Ishikawa (cell line): ENCODE measurements around the gene RCOR1.

Experiments used
- CEBPB ChIP-seq: IDR thresholded peaks from 2 replicates; pipeline ENCODE4 v1.6.1; 2012
- CREB1 ChIP-seq: IDR thresholded peaks from 2 replicates; pipeline ENCODE4 v1.6.1; 2012; ENCODE audit warnings: low read depth
- EGR1 ChIP-seq: IDR thresholded peaks from 2 replicates; pipeline ENCODE4 v1.6.1; 2012
- EP300 ChIP-seq: IDR thresholded peaks from 2 replicates; pipeline ENCODE4 v1.6.1; 2012; ENCODE audit warnings: borderline replicate concordance
- FOXM1 ChIP-seq: IDR thresholded peaks from 2 replicates; pipeline ENCODE4 v1.6.1; 2012; ENCODE audit warnings: low read depth, borderline replicate concordance
- MAX ChIP-seq: IDR thresholded peaks from 2 replicates; pipeline ENCODE4 v1.6.1; 2012
- NFIC ChIP-seq: IDR thresholded peaks from 2 replicates; pipeline ENCODE4 v1.6.1; 2012
- RAD21 ChIP-seq: IDR thresholded peaks from 2 replicates; pipeline ENCODE4 v1.6.1; 2012; ENCODE audit warnings: low read depth
- TAF1 ChIP-seq: IDR thresholded peaks from 2 replicates; pipeline ENCODE4 v1.6.1; 2012; ENCODE audit warnings: low read depth, mild to moderate bottlenecking
- TCF12 ChIP-seq: IDR thresholded peaks from 2 replicates; pipeline ENCODE4 v1.6.1; 2012; ENCODE audit warnings: low read depth
- TEAD4 ChIP-seq: IDR thresholded peaks from 2 replicates; pipeline ENCODE4 v1.6.1; 2012
- USF1 ChIP-seq: IDR thresholded peaks from 2 replicates; pipeline ENCODE4 v1.6.1; 2012
- YY1 ChIP-seq: IDR thresholded peaks from 2 replicates; pipeline ENCODE4 v1.6.1; 2012; ENCODE audit warnings: low read depth
- ZBTB7A ChIP-seq: IDR thresholded peaks from 2 replicates; pipeline ENCODE4 v1.6.1; 2012; ENCODE audit warnings: low read depth
- TF ChIP-seq, protein P1 (sequence below): IDR thresholded peaks from 2 replicates; pipeline ENCODE4 v1.6.1; 2012; ENCODE audit warnings: low read depth, mild to moderate bottlenecking

Gene RCOR1

DNA sequence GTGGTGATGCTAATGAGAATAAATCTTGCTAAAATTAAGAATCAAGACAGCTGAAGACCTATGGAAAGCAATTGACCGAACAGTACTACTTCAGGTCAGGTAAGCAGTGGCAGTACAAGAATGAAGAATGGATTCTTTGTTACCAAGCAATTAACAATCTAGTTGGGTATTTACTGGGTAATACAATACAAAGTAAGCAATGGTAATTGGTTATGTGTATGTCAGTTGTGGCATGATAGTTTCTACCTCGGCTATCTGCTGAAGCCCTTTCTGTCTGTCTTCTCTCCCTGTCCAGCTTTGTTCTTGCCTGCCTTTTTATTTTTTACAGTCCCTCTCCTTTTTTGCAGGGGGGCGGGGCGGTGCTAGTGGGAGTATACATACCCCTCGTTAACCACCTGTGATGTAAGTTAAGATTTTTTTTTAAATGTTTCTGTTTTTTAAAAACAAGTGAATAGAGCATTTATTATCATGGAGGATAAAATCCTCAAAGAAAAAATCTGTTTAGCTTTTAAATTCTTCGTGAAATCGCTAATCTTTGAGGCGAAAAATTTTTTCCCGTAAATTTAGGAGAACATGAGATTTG lies 75.9 kb downstream of the RCOR1 start:
- TF ChIP-seq EGR1 (no peak), CREB1 (no peak), RAD21 (no peak), USF1 (no peak), YY1 (no peak), TCF12 (no peak), MAX (no peak)
- TF ChIP-seq, protein P1, sequence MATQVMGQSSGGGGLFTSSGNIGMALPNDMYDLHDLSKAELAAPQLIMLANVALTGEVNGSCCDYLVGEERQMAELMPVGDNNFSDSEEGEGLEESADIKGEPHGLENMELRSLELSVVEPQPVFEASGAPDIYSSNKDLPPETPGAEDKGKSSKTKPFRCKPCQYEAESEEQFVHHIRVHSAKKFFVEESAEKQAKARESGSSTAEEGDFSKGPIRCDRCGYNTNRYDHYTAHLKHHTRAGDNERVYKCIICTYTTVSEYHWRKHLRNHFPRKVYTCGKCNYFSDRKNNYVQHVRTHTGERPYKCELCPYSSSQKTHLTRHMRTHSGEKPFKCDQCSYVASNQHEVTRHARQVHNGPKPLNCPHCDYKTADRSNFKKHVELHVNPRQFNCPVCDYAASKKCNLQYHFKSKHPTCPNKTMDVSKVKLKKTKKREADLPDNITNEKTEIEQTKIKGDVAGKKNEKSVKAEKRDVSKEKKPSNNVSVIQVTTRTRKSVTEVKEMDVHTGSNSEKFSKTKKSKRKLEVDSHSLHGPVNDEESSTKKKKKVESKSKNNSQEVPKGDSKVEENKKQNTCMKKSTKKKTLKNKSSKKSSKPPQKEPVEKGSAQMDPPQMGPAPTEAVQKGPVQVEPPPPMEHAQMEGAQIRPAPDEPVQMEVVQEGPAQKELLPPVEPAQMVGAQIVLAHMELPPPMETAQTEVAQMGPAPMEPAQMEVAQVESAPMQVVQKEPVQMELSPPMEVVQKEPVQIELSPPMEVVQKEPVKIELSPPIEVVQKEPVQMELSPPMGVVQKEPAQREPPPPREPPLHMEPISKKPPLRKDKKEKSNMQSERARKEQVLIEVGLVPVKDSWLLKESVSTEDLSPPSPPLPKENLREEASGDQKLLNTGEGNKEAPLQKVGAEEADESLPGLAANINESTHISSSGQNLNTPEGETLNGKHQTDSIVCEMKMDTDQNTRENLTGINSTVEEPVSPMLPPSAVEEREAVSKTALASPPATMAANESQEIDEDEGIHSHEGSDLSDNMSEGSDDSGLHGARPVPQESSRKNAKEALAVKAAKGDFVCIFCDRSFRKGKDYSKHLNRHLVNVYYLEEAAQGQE: no peak

DNA sequence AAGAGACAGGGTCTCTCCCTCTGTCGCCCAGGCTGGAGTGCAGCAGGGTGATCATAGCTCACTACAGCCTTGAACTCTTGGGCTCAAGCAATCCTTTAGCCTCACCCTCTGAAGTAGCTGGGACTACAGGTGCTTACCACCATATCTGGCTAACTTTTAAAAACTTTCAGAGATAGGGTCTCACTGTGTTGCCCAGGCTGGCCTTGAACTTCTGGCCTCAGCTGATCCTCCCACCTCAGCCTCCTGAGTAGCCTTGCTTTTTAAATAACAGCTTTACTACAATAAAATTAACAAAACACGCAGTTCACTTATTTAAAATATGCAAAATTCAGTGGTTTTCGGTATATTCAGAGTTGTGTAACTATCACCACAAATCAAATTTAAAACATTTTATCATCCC lies 79.0 kb downstream of the RCOR1 start:
- TF ChIP-seq TAF1: no peak
- no peak for TF ChIP-seq CREB1
- TF ChIP-seq RAD21: no peak
- TF ChIP-seq NFIC: no peak
- no peak for TF ChIP-seq ZBTB7A
- TF ChIP-seq YY1: no peak
- no peak for TF ChIP-seq MAX
- TF ChIP-seq USF1: no peak
- TF ChIP-seq TEAD4: no peak
- TF ChIP-seq EP300: no peak
- TF ChIP-seq CEBPB: no peak
- no peak for TF ChIP-seq FOXM1
- TF ChIP-seq, protein P1: no peak
- no peak for TF ChIP-seq EGR1
- TF ChIP-seq TCF12: no peak

GRCh38 chr14:102672410-102672960 lies 80.0 kb downstream of the RCOR1 start:
- TF ChIP-seq TAF1: no peak
- no peak for TF ChIP-seq CREB1
- TF ChIP-seq MAX: no peak
- TF ChIP-seq TCF12: no peak
- TF ChIP-seq EP300: no peak

DNA sequence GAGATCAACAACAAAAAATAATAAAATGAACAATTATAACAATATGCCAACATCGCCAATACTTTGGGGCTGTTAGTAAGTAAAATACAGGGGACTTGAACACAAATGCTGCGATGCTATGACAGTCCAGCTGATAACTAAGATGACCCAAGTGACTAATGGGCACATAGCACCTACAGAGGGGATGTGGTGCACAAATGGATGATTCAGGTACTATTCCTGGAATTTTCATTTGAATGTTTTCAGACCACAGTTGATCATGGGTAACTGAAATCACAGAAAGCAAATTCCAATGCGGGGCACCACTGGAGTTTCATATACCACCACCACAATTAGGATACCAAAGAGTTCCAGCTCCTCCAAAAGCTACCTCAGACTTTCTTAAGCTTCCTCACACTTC lies 82.9 kb downstream of the RCOR1 start:
- TF ChIP-seq EGR1 (no peak), USF1 (no peak), TCF12 (no peak), FOXM1 (no peak), EP300 (no peak), YY1 (no peak), CREB1 (no peak), CEBPB (no peak), TEAD4 (no peak), NFIC (no peak)

DNA sequence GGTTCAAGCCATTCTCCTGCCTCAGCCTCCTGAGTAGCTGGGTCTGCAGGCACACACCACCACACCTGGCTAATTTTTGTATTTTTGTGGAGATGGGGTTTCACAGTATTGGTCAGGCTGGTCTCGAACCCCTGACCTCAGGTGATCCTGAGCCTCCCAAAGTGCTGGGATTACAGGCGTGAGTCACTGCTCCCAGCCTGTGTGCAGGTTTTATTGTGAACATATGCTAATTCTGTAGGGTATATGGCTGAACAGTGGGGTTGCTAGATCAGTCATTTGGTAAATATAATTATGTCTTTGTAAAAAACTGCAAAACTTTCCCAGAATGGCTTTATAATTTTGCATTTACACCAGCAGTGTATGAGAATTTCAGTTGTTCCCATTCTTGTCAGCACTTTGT lies 85.9 kb downstream of the RCOR1 start:
- no peak for TF ChIP-seq FOXM1
